HG02852 (cell line): ENCODE data around the gene KDM4B.
"Not testable (repeated sequence)": the region's sequence is repeated elsewhere in the genome, so short reads cannot be mapped to it uniquely, and the experiment has no call there.

Experiments used
- ATAC-seq: cut with Tn5 transposase; IDR thresholded peaks from one replicate; pipeline ENCODE4 v1.9.1; 2021; ENCODE audit warnings: mild to moderate bottlenecking, moderate library complexity; ENCODE audit not compliant: unreplicated experiment

The KDM4B gene

GRCh38 chr19:5193192-5193591 is 224.3 kb downstream of the KDM4B start:
- ATAC-seq, result no peak

- ATAC-seq, result no peak
Measured at GRCh38 chr19:5194641-5195040, 225.7 kb downstream of the KDM4B start.

GRCh38 chr19:5195587-5195986 is 226.7 kb downstream of the KDM4B start:
- ATAC-seq, result not testable (repeated sequence)

DNA sequence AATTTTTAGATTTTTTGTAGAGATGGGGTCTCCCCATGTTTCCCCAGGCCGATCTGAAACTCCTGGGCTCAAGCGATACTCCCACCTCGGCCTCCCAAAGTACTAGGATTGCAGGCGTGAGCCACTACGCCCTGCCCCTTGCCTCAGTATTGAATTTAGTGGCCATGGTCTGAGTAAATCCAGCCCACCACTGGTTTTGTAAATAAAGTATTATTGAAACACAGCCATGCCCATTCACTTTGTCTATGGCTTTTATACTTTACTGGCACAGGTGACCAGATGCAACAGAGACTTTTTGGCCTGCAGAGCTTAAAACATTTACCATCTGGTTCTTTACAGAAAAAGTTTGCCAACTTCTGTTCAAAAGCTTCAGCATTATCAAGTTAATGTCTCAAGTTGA is 227.9 kb downstream of the KDM4B start:
- no peak for ATAC-seq

DNA sequence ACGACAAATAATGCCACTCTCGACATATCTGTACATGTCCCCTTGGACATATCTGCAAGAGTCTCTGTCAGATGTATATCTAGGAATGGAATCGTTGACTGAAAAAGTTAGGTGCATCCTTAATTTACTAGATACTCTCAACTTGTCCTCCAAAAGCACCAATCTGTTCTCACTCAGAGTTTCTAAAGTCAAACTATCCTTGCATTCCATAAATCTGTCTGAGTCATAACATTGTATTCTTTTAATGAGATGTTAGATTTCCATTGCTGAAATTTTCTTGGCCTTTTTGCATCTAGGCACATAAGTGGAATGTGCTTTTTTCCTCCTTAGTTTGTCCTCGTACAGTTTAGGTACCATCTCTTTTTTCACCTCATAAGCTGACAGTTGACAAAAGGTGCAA is 231.9 kb downstream of the KDM4B start:
- no peak for ATAC-seq

- ATAC-seq, result no peak
Measured at GRCh38 chr19:5202553-5202952, 233.6 kb downstream of the KDM4B start.
